A549 (cell line): Measurements from ENCODE around the gene CIAPIN1. TPM values are rescaled to one million over a fixed set of nuclear protein-coding genes. Genes with fewer than 3 reads are reported as not detected.
A peak's percentile ranks its signal among the peaks of the same experiment; 100 is the strongest.

ENCODE experiments used
- ATAC-seq, 2 experiments: fragments of 200-7000 bp in 1 of 2; fragments of >200 bp in 1 of 2; cut with Nextera tagmentation in 1 of 2; cut with Tn5 transposase in 1 of 2; 3 replicates each; pipeline versions ENCODE4 v1.8.0 to v1.9.1; 2018 to 2020; ENCODE audit warnings: mild to moderate bottlenecking in 1 of 2, moderate library complexity in 1 of 2
- CTCF ChIA-PET: fragments of 300-600 bp; sonication (Branson Sonifier 250); formaldehyde crosslinking; extraction: SDS; loops from one replicate; lab custom pipeline; 2021; ENCODE audit warnings: antibody characterized with exemption, inconsistent platforms; lab: Yijun Ruan, JAX
- POLR2A ChIA-PET: fragments of 350-600 bp; formaldehyde crosslinking; extraction: SDS; loops from one replicate; lab custom pipeline; 2021; ENCODE audit warnings: antibody characterized with exemption, inconsistent platforms; lab: Yijun Ruan, JAX
- DNase-seq, 2 experiments: peaks; one replicate each; pipeline versions ENCODE4 v3.0.0 to v3.0.0-alpha.2; 2011 to 2016; ENCODE audit warnings: low read depth in 1 of 2, low spot score in 1 of 2
- FAIRE-seq: peaks from 2 replicates; lab custom pipeline; 2011; peaks lifted over from hg19 to GRCh38; lab: Jason Lieb, UNC
- H3K27ac ChIP-seq, 2 experiments: fragments of >200 bp; sonication (Bioruptor Twin); formaldehyde crosslinking; 3 replicates each; pipeline ENCODE4 v1.5.1; 2016 to 2017
- H3K4me1 ChIP-seq: fragments of >200 bp; sonication (Bioruptor Twin); formaldehyde crosslinking; 3 replicates; pipeline ENCODE4 v1.6.1; 2016
- H3K4me2 ChIP-seq: fragments of >200 bp; sonication (Bioruptor Twin); formaldehyde crosslinking; 3 replicates; pipeline ENCODE4 v1.6.1; 2016
- H3K4me3 ChIP-seq: fragments of >200 bp; sonication (Bioruptor Twin); formaldehyde crosslinking; 3 replicates; pipeline ENCODE4 v1.5.1; 2016
- H3K9me3 ChIP-seq: fragments of >200 bp; sonication (Bioruptor Twin); formaldehyde crosslinking; 3 replicates; pipeline ENCODE4 v1.6.1; 2016
- BHLHE40 ChIP-seq: IDR thresholded peaks from 2 replicates; pipeline ENCODE4 v1.6.1; 2012; ENCODE audit warnings: low read depth, low read length, inconsistent platforms
- CBX2 ChIP-seq: fragments of 200-600 bp; sonication (generic); IDR thresholded peaks from 2 replicates; pipeline ENCODE4 v1.6.1; 2016; ENCODE audit warnings: low read depth, mild to moderate bottlenecking, borderline replicate concordance
- CEBPB ChIP-seq, 2 experiments: fragments of >200 bp in 1 of 2; sonication (Bioruptor Twin) in 1 of 2; formaldehyde crosslinking in 1 of 2; IDR thresholded peaks; 2 replicates each; pipeline ENCODE4 v1.6.1; 2012 to 2016
- CHD4 ChIP-seq: fragments of 200-600 bp; sonication (generic); IDR thresholded peaks from 2 replicates; pipeline ENCODE4 v1.6.1; 2016; ENCODE audit warnings: antibody characterized with exemption, mild to moderate bottlenecking, borderline replicate concordance
- EHF ChIP-seq: fragments of 250-450 bp; sonication (Bioruptor Pico); IDR thresholded peaks from 2 replicates; pipeline ENCODE4 v1.5.0; 2020; ENCODE audit warnings: mild to moderate bottlenecking
- ESRRA ChIP-seq: fragments of 150-350 bp; IDR thresholded peaks from 2 replicates; pipeline ENCODE4 v1.6.1; 2014; ENCODE audit warnings: mild to moderate bottlenecking, low read length, borderline replicate concordance
- FOSB ChIP-seq: fragments of 250-450 bp; sonication (Bioruptor Pico); IDR thresholded peaks from 2 replicates; pipeline ENCODE4 v1.5.0; 2020; ENCODE audit warnings: mild to moderate bottlenecking, moderate library complexity
- HEYL ChIP-seq: fragments of 250-450 bp; sonication (Bioruptor Pico); IDR thresholded peaks from 2 replicates; pipeline ENCODE4 v1.8.0; 2021; ENCODE audit warnings: mild to moderate bottlenecking, moderate library complexity
- HOXA7 ChIP-seq: fragments of 250-450 bp; sonication (Bioruptor Pico); IDR thresholded peaks from 2 replicates; pipeline ENCODE4 v1.5.0; 2020; ENCODE audit warnings: mild to moderate bottlenecking, moderate library complexity
- JUN ChIP-seq, 2 experiments: fragments of >200 bp; sonication (Bioruptor Twin); formaldehyde crosslinking; IDR thresholded peaks; 2 replicates in 1 of 2; 3 replicates in 1 of 2; pipeline ENCODE4 v1.6.1; 2016 to 2017
- KDM1A ChIP-seq: fragments of 200-600 bp; sonication (generic); IDR thresholded peaks from 2 replicates; pipeline ENCODE4 v1.6.1; 2016; ENCODE audit warnings: low read depth, mild to moderate bottlenecking
- MAFK ChIP-seq: fragments of 450-650 bp; IDR thresholded peaks from 2 replicates; pipeline ENCODE4 v1.6.1; 2014; ENCODE audit not compliant: partially characterized antibody
- MYC ChIP-seq: IDR thresholded peaks from 2 replicates; pipeline ENCODE4 v1.6.1; 2012; ENCODE audit warnings: mild to moderate bottlenecking, inconsistent platforms, low read length, improper control_type of control experiment, borderline replicate concordance
- NFE2L2 ChIP-seq: fragments of 150-350 bp; conservative IDR thresholded peaks from 2 replicates; pipeline ENCODE4 v1.6.1; 2014; ENCODE audit warnings: low read length
- NPAS2 ChIP-seq: fragments of 250-450 bp; sonication (Bioruptor Pico); IDR thresholded peaks from 2 replicates; pipeline ENCODE4 v1.8.0; 2022; ENCODE audit warnings: mild to moderate bottlenecking, moderate library complexity, borderline replicate concordance
- PHF8 ChIP-seq: fragments of 200-600 bp; sonication (generic); IDR thresholded peaks from 2 replicates; pipeline ENCODE4 v1.6.1; 2016; ENCODE audit warnings: low read depth, mild to moderate bottlenecking, antibody characterized with exemption, moderate library complexity, borderline replicate concordance
- POLR2A ChIP-seq: IDR thresholded peaks from 2 replicates; pipeline ENCODE4 v1.6.1; 2012; ENCODE audit warnings: mild to moderate bottlenecking, low read length
- POLR2AphosphoS2 ChIP-seq: conservative IDR thresholded peaks from 2 replicates; pipeline ENCODE4 v1.6.1; 2012; ENCODE audit warnings: low read length, improper control_type of control experiment, inconsistent platforms
- RAD21 ChIP-seq, 2 experiments: fragments of >200 bp in 1 of 2; sonication (Bioruptor Twin) in 1 of 2; formaldehyde crosslinking in 1 of 2; IDR thresholded peaks in 1 of 2; conservative IDR thresholded peaks in 1 of 2; 2 replicates in 1 of 2; 3 replicates in 1 of 2; pipeline ENCODE4 v1.6.1; 2012 to 2018; ENCODE audit warnings: inconsistent platforms in 1 of 2
- RARB ChIP-seq: fragments of 250-450 bp; sonication (Bioruptor Pico); IDR thresholded peaks from 2 replicates; pipeline ENCODE4 v1.8.0; 2021; ENCODE audit warnings: mild to moderate bottlenecking, moderate library complexity
- SREBF2 ChIP-seq: fragments of 450-650 bp; IDR thresholded peaks from 2 replicates; pipeline ENCODE4 v1.6.1; 2014; ENCODE audit warnings: mild to moderate bottlenecking, moderate library complexity
- ZFP36 ChIP-seq: fragments of 450-650 bp; IDR thresholded peaks from 2 replicates; pipeline ENCODE4 v1.6.1; 2014; ENCODE audit warnings: borderline replicate concordance; ENCODE audit not compliant: partially characterized antibody
- WGBS: methylation state at CpG from one replicate; pipeline ENCODE4 v1.1.6; 2017; ENCODE audit errors: missing lambda C conversion rate; 5-methylcytosine and 5-hydroxymethylcytosine counted together
- polyA plus RNA-seq, 4 experiments: library from polyadenylated mRNA; depleted of rRNA in 3 of 4; stranded (reverse); fragments of >200 nt; fragmentation: RNase III in 1 of 4; extraction: RNeasy Plus Mini Kit Qiagen cat#74134 plus additional on column Dnase treatment in 1 of 4; gene quantifications; 2 replicates in 3 of 4; 3 replicates in 1 of 4; pipeline ENCODE4 v1.2.3, GENCODE V29; 2011 to 2017
- TF ChIP-seq, protein P1 (sequence below): fragments of >200 bp; sonication (Bioruptor Twin); formaldehyde crosslinking; IDR thresholded peaks from 2 replicates; pipeline ENCODE4 v1.6.1; 2016
- TF ChIP-seq, protein P2 (sequence below): fragments of >200 bp; sonication (Bioruptor Twin); formaldehyde crosslinking; IDR thresholded peaks from 3 replicates; pipeline ENCODE4 v1.5.1; 2016
- TF ChIP-seq, protein P3 (sequence below): fragments of 250-450 bp; sonication (Bioruptor Pico); IDR thresholded peaks from 2 replicates; pipeline ENCODE4 v1.5.0; 2021; ENCODE audit warnings: mild to moderate bottlenecking, moderate library complexity, borderline replicate concordance
- TF ChIP-seq, protein P4 (sequence below): fragments of 150-350 bp; IDR thresholded peaks from 2 replicates; pipeline ENCODE4 v1.6.1; 2014; ENCODE audit warnings: low read depth, mild to moderate bottlenecking, low read length
- TF ChIP-seq, protein P5 (sequence below): IDR thresholded peaks from 2 replicates; pipeline ENCODE4 v1.6.1; 2012

Gene CIAPIN1
- polyA plus RNA-seq, 2 of the 4 experiments (the other 2 are of a cell fraction) = 71.5 to 101 TPM

DNA sequence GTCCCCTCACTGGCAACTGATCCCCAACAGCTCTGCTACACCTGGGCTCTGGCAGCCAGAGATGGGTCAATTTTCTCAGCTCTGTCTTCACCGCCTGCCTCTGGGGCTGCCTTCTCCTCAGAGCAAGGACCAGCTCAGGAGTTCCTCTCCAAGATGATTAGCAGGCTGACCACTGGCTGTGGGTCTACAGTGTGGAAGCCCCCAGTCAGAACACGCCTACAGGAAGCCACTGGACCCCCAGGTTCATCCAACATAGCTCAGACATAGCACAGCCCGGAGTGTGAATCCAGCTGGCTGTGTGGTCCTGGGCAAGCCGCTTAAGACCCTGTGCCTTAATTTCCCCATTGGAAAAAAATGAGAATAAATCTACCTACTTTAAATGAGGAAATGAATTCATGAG, 34.2 kb upstream of the CIAPIN1 start:
- no peaks in the 10 kb centered on the region for H3K9me3 ChIP-seq
- TF ChIP-seq, protein P1, sequence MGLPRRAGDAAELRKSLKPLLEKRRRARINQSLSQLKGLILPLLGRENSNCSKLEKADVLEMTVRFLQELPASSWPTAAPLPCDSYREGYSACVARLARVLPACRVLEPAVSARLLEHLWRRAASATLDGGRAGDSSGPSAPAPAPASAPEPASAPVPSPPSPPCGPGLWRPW = no peak
- no peak for TF ChIP-seq SREBF2
- no peak for TF ChIP-seq FOSB (CRISPR knock-in tag)
- no peak for TF ChIP-seq RARB (CRISPR knock-in tag)
- TF ChIP-seq, protein P2, sequence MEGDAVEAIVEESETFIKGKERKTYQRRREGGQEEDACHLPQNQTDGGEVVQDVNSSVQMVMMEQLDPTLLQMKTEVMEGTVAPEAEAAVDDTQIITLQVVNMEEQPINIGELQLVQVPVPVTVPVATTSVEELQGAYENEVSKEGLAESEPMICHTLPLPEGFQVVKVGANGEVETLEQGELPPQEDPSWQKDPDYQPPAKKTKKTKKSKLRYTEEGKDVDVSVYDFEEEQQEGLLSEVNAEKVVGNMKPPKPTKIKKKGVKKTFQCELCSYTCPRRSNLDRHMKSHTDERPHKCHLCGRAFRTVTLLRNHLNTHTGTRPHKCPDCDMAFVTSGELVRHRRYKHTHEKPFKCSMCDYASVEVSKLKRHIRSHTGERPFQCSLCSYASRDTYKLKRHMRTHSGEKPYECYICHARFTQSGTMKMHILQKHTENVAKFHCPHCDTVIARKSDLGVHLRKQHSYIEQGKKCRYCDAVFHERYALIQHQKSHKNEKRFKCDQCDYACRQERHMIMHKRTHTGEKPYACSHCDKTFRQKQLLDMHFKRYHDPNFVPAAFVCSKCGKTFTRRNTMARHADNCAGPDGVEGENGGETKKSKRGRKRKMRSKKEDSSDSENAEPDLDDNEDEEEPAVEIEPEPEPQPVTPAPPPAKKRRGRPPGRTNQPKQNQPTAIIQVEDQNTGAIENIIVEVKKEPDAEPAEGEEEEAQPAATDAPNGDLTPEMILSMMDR = no peak
- no peak for TF ChIP-seq PHF8
- TF ChIP-seq, protein P3, sequence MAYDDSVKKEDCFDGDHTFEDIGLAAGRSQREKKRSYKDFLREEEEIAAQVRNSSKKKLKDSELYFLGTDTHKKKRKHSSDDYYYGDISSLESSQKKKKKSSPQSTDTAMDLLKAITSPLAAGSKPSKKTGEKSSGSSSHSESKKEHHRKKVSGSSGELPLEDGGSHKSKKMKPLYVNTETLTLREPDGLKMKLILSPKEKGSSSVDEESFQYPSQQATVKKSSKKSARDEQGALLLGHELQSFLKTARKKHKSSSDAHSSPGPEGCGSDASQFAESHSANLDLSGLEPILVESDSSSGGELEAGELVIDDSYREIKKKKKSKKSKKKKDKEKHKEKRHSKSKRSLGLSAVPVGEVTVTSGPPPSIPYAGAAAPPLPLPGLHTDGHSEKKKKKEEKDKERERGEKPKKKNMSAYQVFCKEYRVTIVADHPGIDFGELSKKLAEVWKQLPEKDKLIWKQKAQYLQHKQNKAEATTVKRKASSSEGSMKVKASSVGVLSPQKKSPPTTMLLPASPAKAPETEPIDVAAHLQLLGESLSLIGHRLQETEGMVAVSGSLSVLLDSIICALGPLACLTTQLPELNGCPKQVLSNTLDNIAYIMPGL (CRISPR knock-in tag) = no peak
- TF ChIP-seq MAFK = no peak
- TF ChIP-seq, protein P4, sequence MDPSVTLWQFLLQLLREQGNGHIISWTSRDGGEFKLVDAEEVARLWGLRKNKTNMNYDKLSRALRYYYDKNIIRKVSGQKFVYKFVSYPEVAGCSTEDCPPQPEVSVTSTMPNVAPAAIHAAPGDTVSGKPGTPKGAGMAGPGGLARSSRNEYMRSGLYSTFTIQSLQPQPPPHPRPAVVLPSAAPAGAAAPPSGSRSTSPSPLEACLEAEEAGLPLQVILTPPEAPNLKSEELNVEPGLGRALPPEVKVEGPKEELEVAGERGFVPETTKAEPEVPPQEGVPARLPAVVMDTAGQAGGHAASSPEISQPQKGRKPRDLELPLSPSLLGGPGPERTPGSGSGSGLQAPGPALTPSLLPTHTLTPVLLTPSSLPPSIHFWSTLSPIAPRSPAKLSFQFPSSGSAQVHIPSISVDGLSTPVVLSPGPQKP = no peak
- no peak for TF ChIP-seq NPAS2 (CRISPR knock-in tag)
- TF ChIP-seq POLR2A = no peak
- no peak for TF ChIP-seq NFE2L2
- no peak for TF ChIP-seq CHD4
- no peak for TF ChIP-seq HEYL (CRISPR knock-in tag)
- TF ChIP-seq CEBPB (IDR thresholded peaks at IDR 0.05) = no peak
- ChIA-PET CTCF (interaction anchor here (0.9 to 3.9 kb wide), 7 partner anchors 15 to 65 kb away, joined by 3 to 31 read pairs (median 5); partner anchors contain the start of gene POLR2C), POLR2A (interaction anchor here (1.1 to 2.4 kb wide), 3 partner anchors 10 to 34 kb away, joined by 9 to 15 read pairs (median 11); partner anchors contain the start of genes CIAPIN1, COQ9 and POLR2C)
- FAIRE-seq (no peak), DNase-seq (no peak), ATAC-seq (no peak)
- peak overlapping the region; percentile 93; the same call in 1 of the 3 replicates for H3K4me2 ChIP-seq
- 95% methylated on average over 4 of the region's 4 CpGs for WGBS
- H3K4me1 ChIP-seq = peaks cover 82% of the 10 kb centered on the region
- H3K27ac ChIP-seq = peak overlapping the region; percentile 96 to 98
- H3K4me3 ChIP-seq = no peak overlapping the region

DNA sequence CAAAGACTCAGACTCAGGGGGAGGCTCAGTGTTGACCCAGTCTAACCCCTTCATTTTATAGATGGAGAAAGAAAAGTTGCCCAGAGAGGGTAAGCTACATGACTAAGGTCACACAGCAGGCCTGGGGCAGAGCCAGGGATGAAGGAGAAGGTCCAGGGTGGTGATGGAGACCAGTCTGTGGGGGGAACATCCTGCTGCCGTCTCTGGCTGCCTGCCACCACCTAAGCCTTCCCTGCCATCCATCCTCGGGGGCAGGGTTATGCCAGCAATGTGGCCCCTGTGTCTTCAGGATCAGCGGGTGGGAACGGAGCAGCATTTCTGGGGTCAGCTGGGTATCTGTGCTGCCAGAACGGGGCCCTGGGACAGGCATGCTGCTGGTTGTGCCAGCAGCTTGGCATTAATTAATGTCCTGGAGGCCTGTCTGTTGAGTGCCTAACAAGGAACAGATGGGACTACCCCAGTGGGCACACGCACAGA, 33.6 kb upstream of the CIAPIN1 start:
- H3K4me1 ChIP-seq = peaks cover 88% of the 10 kb centered on the region
- no peaks in the 10 kb centered on the region for H3K9me3 ChIP-seq
- ChIA-PET POLR2A (interaction anchor here (1.0 to 2.4 kb wide), 5 partner anchors 9 to 39 kb away, joined by 4 to 15 read pairs (median 9); partner anchors contain the start of genes CIAPIN1, COQ9 and POLR2C), CTCF (interaction anchor here (0.8 to 3.9 kb wide), 7 partner anchors 15 to 63 kb away, joined by 3 to 31 read pairs (median 5); partner anchors contain the start of gene POLR2C)
- FAIRE-seq (no peak), DNase-seq (no peak), ATAC-seq (no peak)
- H3K27ac ChIP-seq = peak overlapping the region; percentile 96 to 98
- WGBS = 78% methylated on average over 6 of the region's 6 CpGs
- H3K4me2 ChIP-seq = peak overlapping the region; percentile 93
- H3K4me3 ChIP-seq = 0 out of 3 replicates have a peak overlapping the region, but pooled peaks have one; percentile 48
- TF ChIP-seq BHLHE40 = no peak
- TF ChIP-seq POLR2A = no peak
- TF ChIP-seq CBX2 = no peak
- TF ChIP-seq, protein P3 (CRISPR knock-in tag) = no peak
- TF ChIP-seq, protein P5, sequence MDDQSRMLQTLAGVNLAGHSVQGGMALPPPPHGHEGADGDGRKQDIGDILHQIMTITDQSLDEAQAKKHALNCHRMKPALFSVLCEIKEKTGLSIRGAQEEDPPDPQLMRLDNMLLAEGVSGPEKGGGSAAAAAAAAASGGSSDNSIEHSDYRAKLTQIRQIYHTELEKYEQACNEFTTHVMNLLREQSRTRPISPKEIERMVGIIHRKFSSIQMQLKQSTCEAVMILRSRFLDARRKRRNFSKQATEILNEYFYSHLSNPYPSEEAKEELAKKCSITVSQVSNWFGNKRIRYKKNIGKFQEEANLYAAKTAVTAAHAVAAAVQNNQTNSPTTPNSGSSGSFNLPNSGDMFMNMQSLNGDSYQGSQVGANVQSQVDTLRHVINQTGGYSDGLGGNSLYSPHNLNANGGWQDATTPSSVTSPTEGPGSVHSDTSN = no peak
- no peak for TF ChIP-seq POLR2AphosphoS2
- peak; percentile 84 for TF ChIP-seq ZFP36
- peak; percentile 92; the same call in 1 of the 2 replicates for TF ChIP-seq KDM1A
- no peak for TF ChIP-seq HOXA7 (CRISPR knock-in tag)
- TF ChIP-seq EHF (CRISPR knock-in tag) = no peak
- no peak for TF ChIP-seq RAD21 (conservative IDR thresholded peaks at IDR 0.05 in 1 of 2, IDR thresholded peaks at IDR 0.05 in 1 of 2)
- no peak for TF ChIP-seq ESRRA
- no peak for TF ChIP-seq SREBF2
- no peak for TF ChIP-seq PHF8
- TF ChIP-seq CEBPB (IDR thresholded peaks at IDR 0.05) = no peak
- no peak for TF ChIP-seq NFE2L2
- peak in 1 of 2 experiments; percentile 52; a peak in 1 of 5 replicates for TF ChIP-seq JUN (IDR thresholded peaks at IDR 0.05)
- TF ChIP-seq MYC = no peak
